MM.1S (cell line): ENCODE measurements around the gene CYFIP1.

ENCODE experiments used
- DNase-seq: peaks from one replicate; pipeline ENCODE4 v3.0.0-alpha.2; 2015
- H2AFZ ChIP-seq: fragments of 300-600 bp; sonication (generic); 2 replicates; pipeline ENCODE4 v1.6.0; 2016; ENCODE audit warnings: antibody characterized with exemption, low read length
- H3F3A ChIP-seq: fragments of 300-600 bp; sonication (generic); 2 replicates; pipeline ENCODE4 v1.6.1; 2016; ENCODE audit warnings: mild to moderate bottlenecking, antibody characterized with exemption, low read length, moderate library complexity, mixed read lengths; ENCODE audit not compliant: insufficient read depth
- H3K27ac ChIP-seq: fragments of 300-600 bp; sonication (generic); 2 replicates; pipeline ENCODE4 v1.5.1; 2016; ENCODE audit warnings: mild to moderate bottlenecking, low read length
- H3K27me3 ChIP-seq: fragments of 300-600 bp; sonication (generic); replicated peaks from 2 replicates; pipeline ENCODE4 v1.6.0; 2016; ENCODE audit warnings: low read length; ENCODE audit not compliant: insufficient read depth
- H3K36me3 ChIP-seq: fragments of 300-600 bp; sonication (generic); replicated peaks from 2 replicates; pipeline ENCODE4 v1.6.1; 2016; ENCODE audit warnings: mild to moderate bottlenecking, low read length, mixed read lengths; ENCODE audit not compliant: insufficient read depth
- H3K4me1 ChIP-seq: fragments of 300-600 bp; sonication (generic); 2 replicates; pipeline ENCODE4 v1.6.1; 2016; ENCODE audit warnings: low read length, mixed read lengths
- H3K4me2 ChIP-seq: fragments of 300-600 bp; sonication (generic); 2 replicates; pipeline ENCODE4 v1.6.0; 2016; ENCODE audit warnings: low read depth, low read length
- H3K4me3 ChIP-seq: fragments of 300-600 bp; sonication (generic); 2 replicates; pipeline ENCODE4 v1.5.1; 2016; ENCODE audit warnings: low read length, mixed read lengths
- H3K79me2 ChIP-seq: fragments of 300-600 bp; sonication (generic); 2 replicates; pipeline ENCODE4 v1.6.1; 2016; ENCODE audit warnings: mixed run types, low read length, mixed read lengths
- H3K9ac ChIP-seq: fragments of 300-600 bp; sonication (generic); 2 replicates; pipeline ENCODE4 v1.6.1; 2016; ENCODE audit warnings: low read length, mixed read lengths
- H3K9me2 ChIP-seq: fragments of 300-600 bp; sonication (generic); replicated peaks from 2 replicates; pipeline ENCODE4 v1.6.1; 2016; ENCODE audit warnings: mild to moderate bottlenecking, low read length, mixed read lengths; ENCODE audit not compliant: insufficient read depth
- H3K9me3 ChIP-seq: fragments of 300-600 bp; sonication (generic); replicated peaks from 2 replicates; pipeline ENCODE4 v1.6.1; 2016; ENCODE audit warnings: mild to moderate bottlenecking, low read length, mixed read lengths; ENCODE audit not compliant: insufficient read depth
- H4K20me1 ChIP-seq: fragments of 300-600 bp; sonication (generic); 2 replicates; pipeline ENCODE4 v1.6.1; 2016; ENCODE audit warnings: mild to moderate bottlenecking, low read length, moderate library complexity, mixed read lengths; ENCODE audit not compliant: insufficient read depth
- EZH2 ChIP-seq: fragments of 300-600 bp; sonication (generic); optimal IDR thresholded peaks from 2 replicates; pipeline ENCODE3; 2017; ENCODE audit warnings: low read depth, mild to moderate bottlenecking, antibody characterized with exemption, low read length, mixed read lengths
- EZH2phosphoT487 ChIP-seq: fragments of 300-600 bp; sonication (generic); IDR thresholded peaks from 2 replicates; pipeline ENCODE4 v1.6.1; 2018; ENCODE audit warnings: antibody characterized with exemption, low read length
- TF ChIP-seq, protein P1 (sequence below): fragments of 300-600 bp; sonication (generic); IDR thresholded peaks from 2 replicates; pipeline ENCODE4 v1.5.1; 2016; ENCODE audit warnings: antibody characterized with exemption, low read length, mixed read lengths

Gene CYFIP1

DNA sequence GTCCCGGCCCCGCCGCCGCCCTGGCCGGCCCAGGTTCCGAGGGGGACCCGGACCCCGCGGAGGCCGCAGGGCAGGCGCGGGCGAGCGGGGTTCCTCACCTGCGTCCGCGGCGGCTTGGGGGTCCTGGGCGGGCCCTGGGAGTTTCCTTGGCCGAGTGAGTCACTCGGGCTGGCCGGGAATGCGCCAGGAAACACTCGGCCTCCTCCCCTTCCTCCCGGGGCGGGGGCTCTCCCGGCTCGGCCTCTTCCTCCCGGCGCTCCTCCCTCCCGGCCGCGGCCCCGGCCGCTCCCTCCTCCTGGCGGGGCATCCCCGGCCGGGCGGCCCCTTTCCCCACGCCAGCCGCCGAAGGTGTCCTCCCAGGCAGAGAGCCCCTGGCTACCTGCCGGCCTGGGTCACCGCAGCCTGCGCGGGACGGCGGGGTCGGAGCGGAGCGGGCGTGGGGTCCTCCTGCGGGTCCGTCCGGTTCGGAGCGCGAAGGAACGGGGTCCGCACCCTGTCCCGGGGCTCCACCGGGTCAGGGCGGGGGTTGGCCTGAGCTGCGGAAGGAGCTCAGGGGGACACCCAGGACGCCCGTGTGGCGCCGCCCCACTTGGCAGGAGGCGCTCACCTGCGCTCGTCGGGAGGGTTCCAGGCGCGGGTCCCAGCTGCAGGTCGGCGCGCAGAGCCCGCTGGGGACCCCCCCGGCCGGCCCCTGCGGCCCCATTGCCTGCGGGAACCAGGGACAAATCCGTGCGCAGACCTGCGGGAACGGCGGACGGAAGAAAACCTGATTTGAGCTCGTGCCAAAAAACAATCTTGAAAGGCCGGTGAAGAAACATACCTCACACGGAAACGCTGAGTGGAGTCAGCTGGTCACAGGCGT, at the start of gene CYFIP1:
CYFIP1 (minus strand) TSS at position 180 of the 862 bp plus-strand sequence. CDS start 33,083 bp downstream, outside the sequence.
- Histone ChIP-seq H3K79me2 (peaks cover 41% of the 10 kb centered on the region), H3K9ac (peak within 1 kb of the TSS; percentile 46; the same call in 1 of the 2 replicates), H3K4me3 (peak within 1 kb of the TSS; percentile 96), H2AFZ (peak within 1 kb of the TSS; percentile 98), H3F3A (no peaks in the 10 kb centered on the region), H3K9me2 (no peaks in the 10 kb centered on the region), H3K4me2 (peak within 1 kb of the TSS; percentile 83), H3K4me1 (0 out of 2 replicates have a peak, but pooled peaks cover 4% of the 10 kb centered on the region), H3K27me3 (no peaks in the 10 kb centered on the region), H3K36me3 (no peaks in the 10 kb centered on the region), H3K9me3 (no peaks in the 10 kb centered on the region), H4K20me1 (no peaks in the 10 kb centered on the region), H3K27ac (no peak within 1 kb of the TSS; the same call in 1 of the 2 replicates)
- TF ChIP-seq EZH2phosphoT487 = no peak
- no peak for TF ChIP-seq EZH2
- TF ChIP-seq, protein P1, sequence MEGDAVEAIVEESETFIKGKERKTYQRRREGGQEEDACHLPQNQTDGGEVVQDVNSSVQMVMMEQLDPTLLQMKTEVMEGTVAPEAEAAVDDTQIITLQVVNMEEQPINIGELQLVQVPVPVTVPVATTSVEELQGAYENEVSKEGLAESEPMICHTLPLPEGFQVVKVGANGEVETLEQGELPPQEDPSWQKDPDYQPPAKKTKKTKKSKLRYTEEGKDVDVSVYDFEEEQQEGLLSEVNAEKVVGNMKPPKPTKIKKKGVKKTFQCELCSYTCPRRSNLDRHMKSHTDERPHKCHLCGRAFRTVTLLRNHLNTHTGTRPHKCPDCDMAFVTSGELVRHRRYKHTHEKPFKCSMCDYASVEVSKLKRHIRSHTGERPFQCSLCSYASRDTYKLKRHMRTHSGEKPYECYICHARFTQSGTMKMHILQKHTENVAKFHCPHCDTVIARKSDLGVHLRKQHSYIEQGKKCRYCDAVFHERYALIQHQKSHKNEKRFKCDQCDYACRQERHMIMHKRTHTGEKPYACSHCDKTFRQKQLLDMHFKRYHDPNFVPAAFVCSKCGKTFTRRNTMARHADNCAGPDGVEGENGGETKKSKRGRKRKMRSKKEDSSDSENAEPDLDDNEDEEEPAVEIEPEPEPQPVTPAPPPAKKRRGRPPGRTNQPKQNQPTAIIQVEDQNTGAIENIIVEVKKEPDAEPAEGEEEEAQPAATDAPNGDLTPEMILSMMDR = no peak
- DNase-seq = peak; percentile 53

DNA sequence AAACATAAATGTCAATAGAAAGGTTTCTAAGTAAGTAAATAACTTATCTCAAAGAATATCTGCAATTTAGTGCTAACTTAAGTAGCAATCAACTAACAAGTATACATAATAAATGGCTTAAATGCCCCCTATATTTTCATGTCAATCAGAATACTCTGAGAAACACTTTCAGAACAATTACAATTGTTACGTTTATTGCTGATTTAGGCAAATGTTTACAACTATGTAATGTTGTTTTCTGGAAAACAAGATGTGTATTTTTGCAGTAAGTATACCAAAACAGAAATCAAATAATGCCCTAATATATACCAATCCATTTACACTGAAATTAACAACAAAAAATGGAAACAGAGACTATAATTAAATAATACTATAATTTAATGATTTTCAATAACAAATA, 46.0 kb upstream of the CYFIP1 start:
- H3K79me2 ChIP-seq = no peaks in the 10 kb centered on the region
- no peak overlapping the region for H3K4me2 ChIP-seq
- no peak overlapping the region for H3K4me3 ChIP-seq
- no peaks in the 10 kb centered on the region for H3K4me1 ChIP-seq
- no peaks in the 10 kb centered on the region for H3K9me2 ChIP-seq
- H3K9ac ChIP-seq = no peak overlapping the region
- H2AFZ ChIP-seq = no peak overlapping the region
- H3K27me3 ChIP-seq = no peaks in the 10 kb centered on the region
- H3K36me3 ChIP-seq = peaks cover 2% of the 10 kb centered on the region; the same call in 1 of the 2 replicates
- no peaks in the 10 kb centered on the region for H4K20me1 ChIP-seq
- H3K9me3 ChIP-seq = no peaks in the 10 kb centered on the region
- no peak for DNase-seq
- no peaks in the 10 kb centered on the region for H3F3A ChIP-seq
- TF ChIP-seq, protein P1 = no peak
- TF ChIP-seq EZH2phosphoT487 (no peak), EZH2 (no peak)
- H3K27ac ChIP-seq = no peak overlapping the region

DNA sequence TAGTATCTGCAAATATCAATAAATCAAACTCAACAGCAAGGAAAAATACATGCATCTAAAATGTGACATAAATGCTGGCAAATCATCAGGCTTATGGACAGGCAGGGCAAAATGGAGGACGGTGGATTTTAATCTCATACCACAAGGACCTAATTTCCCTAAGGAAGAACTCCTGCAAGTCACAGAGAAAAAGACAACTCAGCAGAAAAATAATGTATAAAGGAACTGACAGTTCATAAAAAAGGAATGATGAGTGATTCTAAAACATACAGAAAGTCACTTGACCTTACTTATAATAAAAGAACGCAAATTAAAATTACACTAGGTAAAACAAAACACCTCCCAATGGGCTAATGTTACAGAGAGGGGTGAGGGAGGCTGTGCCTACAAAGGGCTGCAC, 42.0 kb upstream of the CYFIP1 start:
- H3K9me3 ChIP-seq = no peaks in the 10 kb centered on the region
- no peaks in the 10 kb centered on the region for H3K9me2 ChIP-seq
- H3K4me1 ChIP-seq = no peaks in the 10 kb centered on the region
- no peak overlapping the region for H3K4me3 ChIP-seq
- no peak overlapping the region for H3K27ac ChIP-seq
- no peak overlapping the region for H3K4me2 ChIP-seq
- no peak overlapping the region for H3K9ac ChIP-seq
- H3K79me2 ChIP-seq = no peaks in the 10 kb centered on the region
- no peak overlapping the region for H2AFZ ChIP-seq
- no peaks in the 10 kb centered on the region for H3F3A ChIP-seq
- H4K20me1 ChIP-seq = no peaks in the 10 kb centered on the region
- DNase-seq = no peak
- H3K27me3 ChIP-seq = no peaks in the 10 kb centered on the region
- H3K36me3 ChIP-seq = peaks cover 2% of the 10 kb centered on the region
- TF ChIP-seq EZH2phosphoT487 (no peak), EZH2 (no peak)
- TF ChIP-seq, protein P1 = no peak
